ENCODE results near the gene TMEM132C. TPM values are rescaled to one million over a fixed set of nuclear protein-coding genes. Genes with fewer than 3 reads are reported as not detected.

TMEM132C gene
- total RNA-seq, 1 donor from 2014 or later, result 0.29 TPM

- no peak for TF ChIP-seq CTCF (IDR thresholded peaks at IDR 0.05; ENCODE audit: unreplicated experiment)
- DNase-seq (ENCODE audit: low spot score, unreplicated experiment), result no peak
- no peak overlapping the region for H3K27ac Mint-ChIP-seq
- peaks cover under 1% of the 10 kb centered on the region for H3K4me1 Mint-ChIP-seq (ENCODE audit: low read depth)
- no peak overlapping the region for H3K4me3 Mint-ChIP-seq (ENCODE audit: low read depth)
- H3K36me3 Mint-ChIP-seq (ENCODE audit: insufficient read depth), result no peaks in the 10 kb centered on the region
- peaks cover 12% of the 10 kb centered on the region for H3K27me3 Mint-ChIP-seq
- H3K9me3 Mint-ChIP-seq (ENCODE audit: low read depth), result peaks cover 7% of the 10 kb centered on the region
These were observed 196.9 kb downstream of the TMEM132C start for GRCh38 chr12:128463881-128464280.

GRCh38 chr12:128467882-128468281 is 200.9 kb downstream of the TMEM132C start:
- H3K27ac Mint-ChIP-seq, result no peak overlapping the region
- peaks cover under 1% of the 10 kb centered on the region for H3K9me3 Mint-ChIP-seq (ENCODE audit: low read depth)
- no peaks in the 10 kb centered on the region for H3K36me3 Mint-ChIP-seq (ENCODE audit: insufficient read depth)
- no peak overlapping the region for H3K4me3 Mint-ChIP-seq (ENCODE audit: low read depth)
- no peak for TF ChIP-seq CTCF (IDR thresholded peaks at IDR 0.05; ENCODE audit: unreplicated experiment)
- H3K4me1 Mint-ChIP-seq (ENCODE audit: low read depth), result no peaks in the 10 kb centered on the region
- DNase-seq (ENCODE audit: low spot score, unreplicated experiment), result no peak
- H3K27me3 Mint-ChIP-seq, result peaks cover 9% of the 10 kb centered on the region

DNA sequence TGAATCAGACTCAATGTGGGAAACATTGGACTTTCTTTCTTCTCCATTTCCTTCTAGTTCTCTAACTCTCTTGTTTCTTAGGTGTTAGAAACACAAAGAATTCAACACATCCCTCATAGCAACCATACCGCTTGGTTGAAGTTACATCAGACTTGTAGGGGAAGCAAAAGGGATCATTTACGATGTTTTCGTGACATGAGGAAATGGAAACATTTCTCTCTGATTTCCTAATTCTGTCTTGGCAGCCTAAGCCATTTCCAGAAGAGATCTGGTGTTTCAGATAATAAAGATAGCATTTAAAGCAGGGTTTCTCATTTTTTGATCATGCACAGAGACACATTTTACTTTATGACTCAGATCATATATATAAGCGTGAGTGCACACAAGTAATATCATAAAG is 202.0 kb downstream of the TMEM132C start:
- peaks cover 9% of the 10 kb centered on the region for H3K9me3 Mint-ChIP-seq (ENCODE audit: low read depth)

DNA sequence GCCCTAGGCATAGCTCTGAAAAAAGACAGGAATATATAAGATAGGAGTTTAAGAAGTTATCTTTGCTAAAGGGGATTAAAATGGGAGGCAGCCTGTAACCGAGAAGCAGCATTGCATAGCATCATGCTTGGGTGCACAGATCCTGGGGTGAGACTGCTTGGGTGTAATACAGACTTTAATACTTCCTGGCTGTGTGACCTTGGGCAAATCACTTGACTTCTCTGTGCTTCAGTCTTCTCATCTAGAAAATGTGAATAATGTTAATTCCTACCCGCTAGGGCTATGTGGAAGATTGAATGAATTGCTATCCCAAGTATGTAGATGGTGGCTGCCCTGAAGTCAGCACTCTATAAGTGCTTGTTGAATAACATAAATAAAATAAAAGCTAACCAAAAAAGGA is 204.5 kb downstream of the TMEM132C start:
- no peak for TF ChIP-seq CTCF (IDR thresholded peaks at IDR 0.05; ENCODE audit: unreplicated experiment)
- Mint-ChIP-seq H3K4me3 (ENCODE audit: low read depth) (no peak overlapping the region), H3K4me1 (ENCODE audit: low read depth) (no peaks in the 10 kb centered on the region), H3K36me3 (ENCODE audit: insufficient read depth) (no peaks in the 10 kb centered on the region), H3K27ac (no peak overlapping the region), H3K9me3 (ENCODE audit: low read depth) (peaks cover 9% of the 10 kb centered on the region), H3K27me3 (peaks cover 22% of the 10 kb centered on the region)
- DNase-seq (ENCODE audit: low spot score, unreplicated experiment), result no peak

More for the DNA sequence above, 202.0 kb downstream of the TMEM132C start:
- H3K4me1 Mint-ChIP-seq (ENCODE audit: low read depth), result no peaks in the 10 kb centered on the region
- no peak overlapping the region for H3K4me3 Mint-ChIP-seq (ENCODE audit: low read depth)
- TF ChIP-seq CTCF (IDR thresholded peaks at IDR 0.05; ENCODE audit: unreplicated experiment), result no peak
- H3K36me3 Mint-ChIP-seq (ENCODE audit: insufficient read depth), result no peaks in the 10 kb centered on the region
- H3K27ac Mint-ChIP-seq, result no peak overlapping the region
- H3K27me3 Mint-ChIP-seq, result peaks cover 18% of the 10 kb centered on the region
- no peak for DNase-seq (ENCODE audit: low spot score, unreplicated experiment)

GRCh38 chr12:128474916-128475315 is 207.9 kb downstream of the TMEM132C start:
- Mint-ChIP-seq H3K4me3 (ENCODE audit: low read depth) (no peak overlapping the region), H3K27me3 (peaks cover 14% of the 10 kb centered on the region), H3K27ac (no peak overlapping the region), H3K4me1 (ENCODE audit: low read depth) (no peaks in the 10 kb centered on the region), H3K36me3 (ENCODE audit: insufficient read depth) (no peaks in the 10 kb centered on the region), H3K9me3 (ENCODE audit: low read depth) (peaks cover 9% of the 10 kb centered on the region)
- no peak for TF ChIP-seq CTCF (IDR thresholded peaks at IDR 0.05; ENCODE audit: unreplicated experiment)
- no peak for DNase-seq (ENCODE audit: low spot score, unreplicated experiment)

Measured in progenitor cell of endocrine pancreas (in vitro differentiated cells).